Measurements from ENCODE around the gene BPTF. TPM values are rescaled to one million over a fixed set of nuclear protein-coding genes. Genes with fewer than 3 reads are reported as not detected.

Gene BPTF
- total and polyA plus RNA-seq, 2 donors (not counting 1 experiment from before 2014, with no cell fraction given) = 71.9 to 390 TPM

- no peak overlapping the region for H3K4me2 ChIP-seq (replicated peaks; ENCODE audit: low read depth, low read length, poor library complexity, severe bottlenecking)
- no peaks in the 10 kb centered on the region for H3K4me1 ChIP-seq (ENCODE audit: control insufficient read depth in 2 of 2, insufficient read depth in 2 of 2, low read length in 2 of 2)
- TF ChIP-seq CTCF (IDR thresholded peaks at IDR 0.05) (no peak), EZH2 (IDR thresholded peaks at IDR 0.05; ENCODE audit: borderline replicate concordance, insufficient read depth, low read depth, low read length, poor library complexity, severe bottlenecking) (no peak)
- H3K9me3 ChIP-seq (ENCODE audit: control extremely low read depth in 1 of 3, control insufficient read depth in 2 of 3, insufficient read depth in 1 of 3, low read length in 2 of 3) = no peaks in the 10 kb centered on the region
- Mint-ChIP-seq H3K27ac (no peak overlapping the region), H3K4me1 (no peaks in the 10 kb centered on the region), H3K9me3 (ENCODE audit: insufficient read depth) (no peaks in the 10 kb centered on the region), H3K4me3 (no peak overlapping the region), H3K27me3 (no peaks in the 10 kb centered on the region)
- ChIA-PET CTCF (interaction anchor here (0.7 to 1.2 kb wide), 2 partner anchors 437 to 655 kb away, joined by 3 to 4 read pairs; no protein-coding TSS in a partner anchor), POLR2A (no interaction called here)
- H3K27ac ChIP-seq (ENCODE audit: low read length in 2 of 2) = no peak overlapping the region
- H3K4me3 ChIP-seq (ENCODE audit: control extremely low read depth in 1 of 5, extremely low read depth in 1 of 5, insufficient read depth in 1 of 5, low read depth in 2 of 5, low read length in 4 of 5) = no peak overlapping the region
- H2AFZ ChIP-seq (ENCODE audit: insufficient read depth, low read depth, low read length, poor library complexity, severe bottlenecking) = no peak overlapping the region
- WGBS (ENCODE audit: insufficient coverage) = 89% methylated on average over 4 of the region's 8 CpGs
- ATAC-seq (ENCODE audit: low read depth) (no peak), DNase-seq (no peak)
- intact Hi-C loops (cut with micrococcal nuclease) = loop anchor here (10.0 kb wide), 1 partner anchor 175 kb away; no protein-coding TSS in a partner anchor
- no peaks in the 10 kb centered on the region for H4K20me1 ChIP-seq (ENCODE audit: control insufficient read depth, insufficient read depth, low read length, poor library complexity, severe bottlenecking)
- no peaks in the 10 kb centered on the region for H3K36me3 ChIP-seq (replicated peaks in 1 of 2; ENCODE audit: control extremely low read depth in 1 of 2, control insufficient read depth in 1 of 2, extremely low read depth in 1 of 2, insufficient read depth in 2 of 2, low read length in 1 of 2)
- no peaks in the 10 kb centered on the region for H3K27me3 ChIP-seq (replicated peaks in 1 of 4; ENCODE audit: control extremely low read depth in 1 of 4, control insufficient read depth in 3 of 4, insufficient read depth in 4 of 4, low read length in 3 of 4)
- no peak overlapping the region for H3K9ac ChIP-seq (ENCODE audit: low read length)
- no peaks in the 10 kb centered on the region for H3K79me2 ChIP-seq (ENCODE audit: control insufficient read depth, insufficient read depth, low read length)
These were observed 204.4 kb downstream of the BPTF start for GRCh38 chr17:68029512-68030215.

Small RNA genes lying within 50 kb of the gene (small RNA-seq; reads per million reads assigned to genes)
- gene RN7SL622P (ENCODE audit: insufficient read length, low read depth, low replicate concordance) = not detected

Other genes starting within 250 kb of the BPTF start
- 59.1 and 59.9 TPM in 2 replicates for gene NOL11, start 107.6 kb upstream of the BPTF start, total RNA-seq
- gene NOL11, start 107.6 kb upstream of the BPTF start, polyA plus RNA-seq = 20.3 and 32.7 TPM in 2 replicates
- gene C17orf58, start 171.0 kb downstream of the BPTF start, total RNA-seq = 1.8 and 2.8 TPM in 2 replicates
- 0.82 and 1.0 TPM in 2 replicates for gene C17orf58, start 171.0 kb downstream of the BPTF start, polyA plus RNA-seq
- 20.0 and 21.2 TPM in 2 replicates for gene KPNA2, start 210.2 kb downstream of the BPTF start, total RNA-seq
- gene KPNA2, start 210.2 kb downstream of the BPTF start, polyA plus RNA-seq = 25.2 and 30.3 TPM in 2 replicates

All from B cell (primary cell).